GM18873 (cell line): ENCODE results near the gene PITX3.

Experiments used
- ATAC-seq: cut with Tn5 transposase; IDR thresholded peaks from one replicate; pipeline ENCODE4 v1.9.1; 2021; ENCODE audit warnings: mild to moderate bottlenecking, moderate library complexity, moderate number of reproducible peaks; ENCODE audit not compliant: unreplicated experiment, low FRiP score

Gene PITX3

DNA sequence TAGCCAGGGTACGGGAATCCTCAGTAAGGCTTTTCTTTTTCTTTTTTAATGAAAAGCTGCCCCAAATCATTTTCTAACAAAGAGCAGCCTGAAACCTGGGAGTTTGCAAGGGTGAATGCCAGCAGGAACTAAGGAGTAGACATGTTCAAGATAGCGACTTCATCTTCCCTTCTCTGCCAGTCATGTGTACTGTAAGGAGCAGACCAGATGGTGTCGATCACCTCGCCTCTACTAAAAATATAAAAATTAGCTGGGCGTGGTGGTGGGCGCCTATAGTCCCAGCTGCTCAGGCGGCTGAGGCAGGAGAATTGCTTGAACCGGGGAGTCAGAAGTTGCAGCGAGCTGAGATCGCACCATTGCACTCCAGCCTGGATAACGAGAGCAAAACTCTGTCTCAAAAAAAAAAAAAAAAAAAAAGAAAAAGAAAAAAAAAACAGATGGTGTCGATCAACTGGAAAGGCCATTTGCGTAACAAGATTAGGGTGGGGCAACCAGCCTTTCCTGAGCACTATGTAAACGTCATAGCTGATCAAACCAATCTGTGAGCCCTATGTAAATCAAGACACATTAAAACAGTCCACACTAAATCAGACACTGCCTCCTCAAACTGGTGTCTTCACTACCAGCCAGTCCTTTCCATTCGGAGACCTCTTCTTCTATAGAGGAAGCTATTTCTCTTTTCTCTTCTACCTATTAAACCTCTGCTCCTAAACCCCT, 55.3 kb downstream of the PITX3 start:
- ATAC-seq, result no peak

DNA sequence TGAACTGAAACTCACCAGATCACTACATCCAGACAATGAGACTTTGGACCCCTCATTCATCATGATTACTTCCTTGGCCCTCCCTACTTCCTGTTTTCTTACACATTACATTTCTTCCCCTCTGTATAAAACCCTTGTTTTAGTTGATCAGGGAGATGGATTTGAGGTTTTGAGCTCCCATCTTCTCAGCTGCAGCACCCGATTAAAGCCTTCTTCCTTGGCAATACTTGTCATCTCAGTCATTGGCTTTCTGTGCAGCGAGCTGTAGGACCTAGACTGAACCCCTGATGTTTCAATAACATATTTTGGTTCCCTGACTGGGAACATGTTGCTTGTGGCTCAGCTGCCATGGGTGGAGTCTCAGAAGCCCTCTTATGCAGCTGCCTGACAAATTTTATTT, 56.0 kb downstream of the PITX3 start:
- no peak for ATAC-seq

DNA sequence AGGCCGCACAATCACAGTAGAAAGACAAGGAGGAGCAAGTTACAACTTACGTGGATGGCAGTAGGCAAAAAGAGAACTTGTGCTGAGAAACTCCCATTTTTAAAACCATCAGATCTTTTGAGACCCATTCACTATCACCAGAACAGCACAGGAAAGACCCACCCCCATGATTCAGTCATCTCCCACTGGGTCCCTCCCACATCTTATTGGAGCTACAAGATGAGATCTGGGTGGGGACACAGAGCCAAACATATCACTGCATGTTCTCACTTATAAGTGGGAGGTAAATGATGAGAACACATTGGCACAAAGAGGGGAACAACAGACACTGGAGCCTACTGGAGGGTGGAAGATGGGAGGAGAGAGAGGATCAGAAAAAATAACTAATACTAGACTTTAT, 56.7 kb downstream of the PITX3 start:
- ATAC-seq, result no peak
